Ascending aorta (tissue), 2 donors: ENCODE results near the gene RALGPS1. TPM values are rescaled to one million over a fixed set of nuclear protein-coding genes. Genes with fewer than 3 reads are reported as not detected.

Experiments
- DNase-seq, 2 donors: peaks; one replicate each; pipeline ENCODE4 v3.0.0-alpha.2; 2019; ENCODE audit warnings: low spot score in 2 of 2
- H3K27ac ChIP-seq, 2 donors: fragments of 200-600 bp; sonication (generic); one replicate each; pipeline ENCODE4 v1.5.1; 2016 to 2017; ENCODE audit warnings: mild to moderate bottlenecking in 1 of 2
- H3K27me3 ChIP-seq: fragments of 200-600 bp; sonication (generic); one replicate; pipeline ENCODE4 v1.5.1; 2017
- H3K36me3 ChIP-seq, 2 donors: fragments of 200-600 bp; sonication (generic); one replicate each; pipeline ENCODE4 v1.5.1; 2016
- H3K4me1 ChIP-seq, 2 donors: fragments of 200-600 bp; sonication (generic); one replicate each; pipeline ENCODE4 v1.5.1; 2016 to 2017; ENCODE audit warnings: mild to moderate bottlenecking in 1 of 2
- H3K4me3 ChIP-seq, 2 donors: fragments of 200-600 bp; sonication (generic); one replicate each; pipeline ENCODE4 v1.5.1; 2016 to 2017; ENCODE audit warnings: mild to moderate bottlenecking in 1 of 2
- H3K9me3 ChIP-seq, 2 donors: fragments of 200-600 bp; sonication (generic); one replicate each; pipeline ENCODE4 v1.5.1; 2016
- CTCF ChIP-seq, 3 experiments: fragments of 200-600 bp in 2 of 3; fragments of 450-650 bp in 1 of 3; sonication (generic) in 2 of 3; IDR thresholded peaks; one replicate each; pipeline ENCODE4 v1.5.1; 2016 to 2019; ENCODE audit warnings: antibody characterized with exemption in 3 of 3, mild to moderate bottlenecking in 1 of 3, moderate library complexity in 1 of 3
- intact Hi-C: fragments of 100-400 bp; cut with DNase I; formaldehyde crosslinking; loops from one replicate; pipeline ENCODE4 v1.15.1; 2023
- total RNA-seq: library from RNA; depleted of rRNA; stranded (reverse); fragments of >200 nt; gene quantifications from one replicate; pipeline ENCODE4 v1.1.0, GENCODE V29; 2016

Gene RALGPS1
- total RNA-seq, 1 donor from 2014 or later, result 9.8 TPM

GRCh38 chr9:126876531-126876930 is 38.1 kb upstream of the RALGPS1 start:
- DNase-seq, result no peak
- Histone ChIP-seq H3K36me3 (peaks cover 13 to 14% of the 10 kb centered on the region in 2 donors), H3K4me1 (peaks cover 0 to 5% of the 10 kb centered on the region in 2 donors), H3K4me3 (no peak overlapping the region), H3K9me3 (no peaks in the 10 kb centered on the region), H3K27ac (no peak overlapping the region), H3K27me3 (no peaks in the 10 kb centered on the region)
- no peak for TF ChIP-seq CTCF (IDR thresholded peaks at IDR 0.05)
- intact Hi-C loops, result no loop called here

GRCh38 chr9:126877418-126877817 is 37.2 kb upstream of the RALGPS1 start:
- no peak overlapping the region for H3K27ac ChIP-seq
- H3K36me3 ChIP-seq, result peaks cover 14% of the 10 kb centered on the region in 2 donors
- no peaks in the 10 kb centered on the region for H3K9me3 ChIP-seq
- H3K4me3 ChIP-seq, result no peak overlapping the region
- intact Hi-C loops, result no loop called here
- DNase-seq, result no peak
- no peaks in the 10 kb centered on the region for H3K27me3 ChIP-seq
- no peak for TF ChIP-seq CTCF (IDR thresholded peaks at IDR 0.05)
- peaks cover 0 to 5% of the 10 kb centered on the region in 2 donors for H3K4me1 ChIP-seq

GRCh38 chr9:126879288-126879687 is 35.3 kb upstream of the RALGPS1 start:
- Histone ChIP-seq H3K4me3 (no peak overlapping the region), H3K27ac (no peak overlapping the region), H3K36me3 (peaks cover 20 to 25% of the 10 kb centered on the region in 2 donors), H3K4me1 (peaks cover 0 to 5% of the 10 kb centered on the region in 2 donors), H3K27me3 (no peaks in the 10 kb centered on the region), H3K9me3 (no peaks in the 10 kb centered on the region)
- TF ChIP-seq CTCF (IDR thresholded peaks at IDR 0.05), result no peak
- intact Hi-C loops, result no loop called here
- DNase-seq, result no peak

- H3K4me1 ChIP-seq, result peaks cover 0 to 5% of the 10 kb centered on the region in 2 donors
- H3K4me3 ChIP-seq, result no peak overlapping the region
- DNase-seq, result no peak
- H3K27me3 ChIP-seq, result no peaks in the 10 kb centered on the region
- intact Hi-C loops, result no loop called here
- TF ChIP-seq CTCF (IDR thresholded peaks at IDR 0.05), result no peak
- no peaks in the 10 kb centered on the region for H3K9me3 ChIP-seq
- no peak overlapping the region for H3K27ac ChIP-seq
- peaks cover 20 to 25% of the 10 kb centered on the region in 2 donors for H3K36me3 ChIP-seq
Measured at GRCh38 chr9:126880226-126880946, 34.2 kb upstream of the RALGPS1 start.

- Histone ChIP-seq H3K27ac (no peak overlapping the region), H3K36me3 (peaks cover 20 to 25% of the 10 kb centered on the region in 2 donors), H3K27me3 (no peaks in the 10 kb centered on the region), H3K4me3 (no peak overlapping the region), H3K9me3 (no peaks in the 10 kb centered on the region), H3K4me1 (peaks cover 0 to 5% of the 10 kb centered on the region in 2 donors)
- intact Hi-C loops, result no loop called here
- no peak for TF ChIP-seq CTCF (IDR thresholded peaks at IDR 0.05)
- no peak for DNase-seq
Measured at GRCh38 chr9:126880947-126881332, 33.6 kb upstream of the RALGPS1 start.
